Caco-2 (cell line): Measurements from ENCODE around the gene MARCHF6. TPM values are rescaled to one million over a fixed set of nuclear protein-coding genes. Genes with fewer than 3 reads are reported as not detected.

Experiments
- BruUV-seq: library from RNA; stranded (reverse); fragments of 400-500 nt; replicated peaks from 2 replicates; lab custom pipeline; 2021; lab: Mats Ljungman, UMichigan
- CTCF ChIA-PET: fragments of 300-600 bp; sonication (Branson Sonifier 250); formaldehyde crosslinking; loops from one replicate; lab custom pipeline; 2022; ENCODE audit warnings: antibody characterized with exemption; lab: Charles Lee
- POLR2A ChIA-PET: fragments of 300-600 bp; sonication (Branson Sonifier 250); formaldehyde crosslinking; loops from one replicate; lab custom pipeline; 2022; ENCODE audit warnings: antibody characterized with exemption; lab: Charles Lee
- DNase-seq, 2 experiments: peaks; one replicate each; pipeline versions ENCODE4 v3.0.0 to v3.0.0-alpha.2; 2020 to 2022
- H3K27me3 ChIP-seq: replicated peaks from 2 replicates; pipeline ENCODE4 v1.6.0; 2011; ENCODE audit warnings: low read length; ENCODE audit not compliant: control insufficient read depth, insufficient read depth
- H3K36me3 ChIP-seq: 2 replicates; pipeline ENCODE4 v1.5.1; 2011; ENCODE audit warnings: low read length; ENCODE audit not compliant: control insufficient read depth, insufficient read depth
- H3K4me1 ChIP-seq: fragments of 250-450 bp; sonication (Bioruptor Pico); 2 replicates; pipeline ENCODE4 v1.5.1; 2020; ENCODE audit warnings: mild to moderate bottlenecking
- H3K4me3 ChIP-seq: 2 replicates; pipeline ENCODE4 v1.5.1; 2011; ENCODE audit warnings: low read depth, mild to moderate bottlenecking, control low read depth, low read length
- H3K9me3 ChIP-seq: fragments of 250-450 bp; sonication (Bioruptor Pico); 2 replicates; pipeline ENCODE4 v1.5.1; 2020; ENCODE audit warnings: mild to moderate bottlenecking, moderate library complexity
- H3K27ac Mint-ChIP-seq: one replicate; pipeline ENCODE4 v1.8.0; 2022; ENCODE audit warnings: mixed read lengths; ENCODE audit not compliant: unreplicated experiment
- H3K27me3 Mint-ChIP-seq: one replicate; pipeline ENCODE4 v1.8.0; 2022; ENCODE audit warnings: mixed read lengths; ENCODE audit not compliant: insufficient read depth, unreplicated experiment
- H3K36me3 Mint-ChIP-seq: one replicate; pipeline ENCODE4 v1.8.0; 2022; ENCODE audit warnings: mild to moderate bottlenecking, mixed read lengths; ENCODE audit not compliant: insufficient read depth, unreplicated experiment
- H3K4me1 Mint-ChIP-seq: one replicate; pipeline ENCODE4 v1.8.0; 2022; ENCODE audit warnings: low read depth, mixed read lengths; ENCODE audit not compliant: unreplicated experiment
- H3K4me3 Mint-ChIP-seq: one replicate; pipeline ENCODE4 v1.8.0; 2022; ENCODE audit warnings: mild to moderate bottlenecking, moderate library complexity, mixed read lengths; ENCODE audit not compliant: unreplicated experiment
- H3K9me3 Mint-ChIP-seq: one replicate; pipeline ENCODE4 v1.8.0; 2022; ENCODE audit warnings: mixed read lengths; ENCODE audit not compliant: unreplicated experiment
- intact Hi-C: fragments of 100-400 bp; cut with micrococcal nuclease; formaldehyde crosslinking; loops from one replicate; pipeline ENCODE4 v1.10.0; 2022; ENCODE audit not compliant: unreplicated experiment
- total RNA-seq: library from RNA; stranded (reverse); gene quantifications from 2 replicates; pipeline ENCODE4 v1.2.3, GENCODE V29; 2022
- TF ChIP-seq, protein P1 (sequence below), 2 experiments: fragments of 200-600 bp in 1 of 2; IDR thresholded peaks; 1 replicate in 1 of 2; 2 replicates in 1 of 2; pipeline versions ENCODE4 v1.5.1 to v1.8.0; 2011 to 2022; ENCODE audit warnings: antibody characterized with exemption in 1 of 2, control low read depth in 1 of 2, inconsistent platforms in 1 of 2, low read depth in 1 of 2, low read length in 1 of 2, mild to moderate bottlenecking in 1 of 2, moderate library complexity in 1 of 2; ENCODE audit not compliant: insufficient read depth in 1 of 2, severe bottlenecking in 1 of 2, unreplicated experiment in 1 of 2

Gene MARCHF6
- total RNA-seq, 1 experiment from 2014 or later: 123 TPM

DNA sequence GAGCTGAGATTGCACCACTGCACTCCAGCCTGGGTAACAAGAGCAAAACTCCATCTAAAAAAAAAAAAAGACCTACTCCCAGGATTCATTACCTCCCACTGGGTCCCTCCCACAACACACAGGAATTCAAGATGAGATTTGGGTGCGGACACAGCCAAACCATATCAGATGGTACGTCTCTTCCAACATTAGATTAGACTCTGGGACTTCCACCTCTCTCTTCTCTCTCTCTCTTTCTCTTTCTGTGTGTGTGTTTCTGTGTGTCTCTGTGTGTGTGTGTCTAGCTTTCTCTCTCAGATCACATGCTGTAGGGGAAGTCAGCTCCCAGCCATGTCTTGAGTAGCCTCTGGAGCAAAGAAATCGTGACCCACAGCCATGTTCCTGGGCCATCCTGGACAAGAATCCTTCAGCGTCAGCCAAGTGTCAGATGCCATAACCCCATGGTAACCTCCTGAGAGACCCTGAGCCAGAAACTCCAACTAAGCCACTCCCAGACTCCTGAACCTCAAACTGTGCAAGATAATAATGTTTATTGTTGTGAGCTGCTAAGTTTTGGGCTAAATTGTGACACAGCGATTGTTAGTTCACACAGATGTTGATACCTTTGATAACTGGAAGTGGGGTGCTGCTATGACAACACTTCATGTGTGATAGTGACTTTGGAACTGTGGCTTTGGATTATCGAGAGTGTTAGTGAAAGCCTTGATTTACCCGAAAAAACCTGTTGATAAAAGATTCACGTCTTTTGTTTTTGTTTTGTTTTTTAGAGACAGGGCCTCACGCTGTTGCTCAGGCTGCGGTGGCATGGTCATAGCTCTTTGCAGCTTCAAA, 41.7 kb upstream of the MARCHF6 start:
- Mint-ChIP-seq H3K27me3 (no peaks in the 10 kb centered on the region), H3K4me1 (no peaks in the 10 kb centered on the region), H3K9me3 (no peaks in the 10 kb centered on the region), H3K27ac (no peak overlapping the region), H3K36me3 (peaks cover 6% of the 10 kb centered on the region), H3K4me3 (no peak overlapping the region)
- H3K27me3 ChIP-seq: no peaks in the 10 kb centered on the region
- ChIA-PET POLR2A (no interaction called here), CTCF (interaction anchor here (0.8 kb wide), 1 partner anchor 42 kb away, joined by 3 read pairs; the partner anchor contains the start of gene MARCHF6)
- TF ChIP-seq, protein P1, sequence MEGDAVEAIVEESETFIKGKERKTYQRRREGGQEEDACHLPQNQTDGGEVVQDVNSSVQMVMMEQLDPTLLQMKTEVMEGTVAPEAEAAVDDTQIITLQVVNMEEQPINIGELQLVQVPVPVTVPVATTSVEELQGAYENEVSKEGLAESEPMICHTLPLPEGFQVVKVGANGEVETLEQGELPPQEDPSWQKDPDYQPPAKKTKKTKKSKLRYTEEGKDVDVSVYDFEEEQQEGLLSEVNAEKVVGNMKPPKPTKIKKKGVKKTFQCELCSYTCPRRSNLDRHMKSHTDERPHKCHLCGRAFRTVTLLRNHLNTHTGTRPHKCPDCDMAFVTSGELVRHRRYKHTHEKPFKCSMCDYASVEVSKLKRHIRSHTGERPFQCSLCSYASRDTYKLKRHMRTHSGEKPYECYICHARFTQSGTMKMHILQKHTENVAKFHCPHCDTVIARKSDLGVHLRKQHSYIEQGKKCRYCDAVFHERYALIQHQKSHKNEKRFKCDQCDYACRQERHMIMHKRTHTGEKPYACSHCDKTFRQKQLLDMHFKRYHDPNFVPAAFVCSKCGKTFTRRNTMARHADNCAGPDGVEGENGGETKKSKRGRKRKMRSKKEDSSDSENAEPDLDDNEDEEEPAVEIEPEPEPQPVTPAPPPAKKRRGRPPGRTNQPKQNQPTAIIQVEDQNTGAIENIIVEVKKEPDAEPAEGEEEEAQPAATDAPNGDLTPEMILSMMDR (IDR thresholded peaks at IDR 0.05; ENCODE audit: insufficient read depth in 1 of 2, low read depth in 1 of 2, low read length in 1 of 2, severe bottlenecking in 1 of 2, unreplicated experiment in 1 of 2): no peak
- intact Hi-C loops: no loop called here
- no peaks in the 10 kb centered on the region for H3K9me3 ChIP-seq
- H3K4me3 ChIP-seq: no peak overlapping the region
- H3K36me3 ChIP-seq: no peaks in the 10 kb centered on the region
- H3K4me1 ChIP-seq: no peaks in the 10 kb centered on the region; the same call in 1 of the 2 replicates
- BruUV-seq: no TSS peak
- DNase-seq: no peak

DNA sequence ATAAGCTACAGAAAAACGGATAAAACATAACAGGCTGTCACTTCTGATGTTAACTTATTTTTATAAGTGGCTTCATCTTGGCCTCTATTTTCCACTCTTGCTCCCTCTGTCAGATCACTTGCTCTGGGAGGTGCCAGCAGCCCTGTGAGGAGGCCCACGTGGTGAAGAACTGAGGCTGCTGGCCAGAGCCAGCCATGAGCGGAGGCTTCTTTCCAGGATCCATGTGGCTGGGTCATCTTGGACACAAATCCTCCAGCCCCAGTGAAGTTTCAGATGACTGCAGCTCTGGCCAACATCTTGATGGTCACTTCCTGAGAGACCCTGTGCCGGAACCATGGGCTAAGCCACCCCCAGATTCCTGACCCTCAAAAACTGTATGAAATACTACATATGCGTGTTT, 38.3 kb upstream of the MARCHF6 start:
- Mint-ChIP-seq H3K4me3 (no peak overlapping the region), H3K27ac (no peak overlapping the region), H3K9me3 (no peaks in the 10 kb centered on the region), H3K36me3 (no peaks in the 10 kb centered on the region), H3K4me1 (no peaks in the 10 kb centered on the region), H3K27me3 (no peaks in the 10 kb centered on the region)
- no TSS peak for BruUV-seq
- TF ChIP-seq, protein P1 (IDR thresholded peaks at IDR 0.05; ENCODE audit: insufficient read depth in 1 of 2, low read depth in 1 of 2, low read length in 1 of 2, severe bottlenecking in 1 of 2, unreplicated experiment in 1 of 2): no peak
- no peaks in the 10 kb centered on the region for H3K4me1 ChIP-seq
- H3K36me3 ChIP-seq: no peaks in the 10 kb centered on the region
- intact Hi-C loops: no loop called here
- POLR2A ChIA-PET: no interaction called here
- H3K9me3 ChIP-seq: no peaks in the 10 kb centered on the region
- no peak overlapping the region for H3K4me3 ChIP-seq
- CTCF ChIA-PET: no interaction called here
- H3K27me3 ChIP-seq: no peaks in the 10 kb centered on the region
- no peak for DNase-seq

DNA sequence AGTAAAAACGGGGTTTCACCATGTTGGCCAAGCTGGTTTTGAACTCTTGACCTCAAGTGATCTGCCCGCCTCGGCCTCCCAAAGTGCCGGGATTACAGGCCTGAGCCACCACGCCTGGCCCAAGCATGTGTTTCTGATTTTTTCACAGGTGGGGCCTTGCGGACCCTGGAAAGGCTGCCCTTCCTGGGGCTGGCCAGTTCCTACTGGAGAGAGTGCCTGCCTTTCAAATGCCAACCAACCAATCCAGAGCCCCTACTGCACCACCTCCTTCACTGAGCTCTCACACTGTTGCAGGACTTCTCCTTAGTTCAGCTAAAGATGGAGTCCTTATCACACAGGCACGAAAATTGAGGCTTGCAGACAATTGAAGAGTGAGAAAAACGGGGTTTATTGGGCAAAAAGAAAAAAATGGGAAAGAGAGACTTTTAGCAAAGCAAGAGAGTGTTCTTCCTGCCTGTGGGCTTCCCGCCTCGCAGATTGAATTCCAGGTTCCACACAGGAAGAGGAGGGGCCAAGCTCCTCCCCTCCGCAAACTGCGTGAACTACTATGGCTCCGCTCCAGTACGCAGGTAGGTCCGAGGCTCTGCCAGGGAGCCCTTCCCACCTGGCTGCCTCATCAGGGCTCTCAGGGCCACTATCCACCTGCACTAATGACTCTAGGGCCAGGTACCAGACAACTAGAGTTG, 37.5 kb upstream of the MARCHF6 start:
- no TSS peak for BruUV-seq
- no peak overlapping the region for H3K4me3 Mint-ChIP-seq
- CTCF ChIA-PET: no interaction called here
- no peak overlapping the region for H3K4me3 ChIP-seq
- H3K36me3 Mint-ChIP-seq: no peaks in the 10 kb centered on the region
- no peaks in the 10 kb centered on the region for H3K9me3 Mint-ChIP-seq
- H3K27me3 ChIP-seq: no peaks in the 10 kb centered on the region
- no peak overlapping the region for H3K27ac Mint-ChIP-seq
- DNase-seq: no peak
- TF ChIP-seq, protein P1 (IDR thresholded peaks at IDR 0.05; ENCODE audit: insufficient read depth in 1 of 2, low read depth in 1 of 2, low read length in 1 of 2, severe bottlenecking in 1 of 2, unreplicated experiment in 1 of 2): no peak
- no peaks in the 10 kb centered on the region for H3K9me3 ChIP-seq
- H3K27me3 Mint-ChIP-seq: no peaks in the 10 kb centered on the region
- no peaks in the 10 kb centered on the region for H3K36me3 ChIP-seq
- no peaks in the 10 kb centered on the region for H3K4me1 ChIP-seq
- intact Hi-C loops: no loop called here
- no peaks in the 10 kb centered on the region for H3K4me1 Mint-ChIP-seq
- POLR2A ChIA-PET: no interaction called here
